Measurements from ENCODE around the gene S1PR2. TPM values are rescaled to one million over a fixed set of nuclear protein-coding genes. Genes with fewer than 3 reads are reported as not detected.
"Not testable (repeated sequence)": the region's sequence is repeated elsewhere in the genome, so short reads cannot be mapped to it uniquely, and the experiment has no call there.

S1PR2 gene
- total RNA-seq, 1 experiment from 2014 or later = 3.7 TPM

DNA sequence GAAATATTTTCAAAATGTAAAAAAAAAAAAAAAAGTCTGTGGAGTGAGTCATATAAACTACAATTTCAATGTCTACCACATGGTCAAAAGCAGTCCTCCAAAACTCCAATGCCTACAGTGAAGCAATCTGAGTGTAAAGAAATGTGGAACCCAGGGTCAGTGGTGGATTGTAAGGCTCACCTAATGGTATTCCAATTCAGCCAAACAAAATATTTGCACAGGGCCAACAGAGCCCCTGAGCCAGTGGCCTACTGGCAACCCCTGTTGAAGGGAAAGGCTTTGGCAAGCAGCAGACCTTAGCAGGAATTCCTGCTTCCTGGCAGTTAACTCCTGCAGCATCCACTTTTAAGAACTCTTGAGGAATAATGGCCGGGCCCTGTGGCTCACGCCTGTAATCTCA lies 39.8 kb downstream of the S1PR2 start:
- peak; percentile 44 for DNase-seq (ENCODE audit: low read depth)

DNA sequence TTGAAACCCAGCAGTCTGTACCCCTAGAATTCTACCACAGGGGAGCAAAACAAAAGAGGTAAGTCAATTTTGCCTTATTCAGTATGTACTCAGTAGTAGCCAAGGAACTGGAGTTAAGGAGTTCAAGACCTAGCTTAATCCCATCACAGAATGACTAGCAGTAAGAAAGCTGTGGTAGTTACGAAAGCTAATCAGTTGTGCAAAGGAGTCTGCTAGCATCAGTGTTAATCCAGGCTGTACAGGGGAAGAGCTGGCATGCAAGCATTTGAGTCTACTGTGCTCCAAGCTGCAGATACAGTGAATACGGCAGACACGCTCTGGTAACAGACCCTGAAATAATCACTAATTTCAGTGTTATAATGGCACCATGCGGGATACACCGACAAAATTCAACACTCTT lies 41.1 kb downstream of the S1PR2 start:
- no peak for DNase-seq (ENCODE audit: low read depth)

DNA sequence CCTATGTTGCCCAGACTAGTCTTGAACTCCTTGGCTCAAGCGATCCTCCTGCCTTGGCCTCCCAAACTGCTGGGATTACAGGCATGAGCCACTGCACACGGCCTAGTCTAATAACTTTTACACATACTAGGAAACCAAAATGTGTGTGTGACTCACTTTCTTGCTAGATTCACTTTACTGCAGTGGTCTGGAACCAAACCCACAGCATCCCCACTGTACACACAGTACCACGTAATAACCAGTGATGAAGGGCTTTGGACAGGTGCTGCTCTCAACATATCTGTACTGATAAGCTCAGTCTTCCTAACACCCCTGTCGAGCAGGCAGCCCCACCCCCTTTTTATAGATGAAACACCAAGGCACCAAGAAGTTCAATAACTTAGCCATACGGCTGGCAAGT lies 41.5 kb downstream of the S1PR2 start:
- DNase-seq (ENCODE audit: low read depth) = no peak

DNA sequence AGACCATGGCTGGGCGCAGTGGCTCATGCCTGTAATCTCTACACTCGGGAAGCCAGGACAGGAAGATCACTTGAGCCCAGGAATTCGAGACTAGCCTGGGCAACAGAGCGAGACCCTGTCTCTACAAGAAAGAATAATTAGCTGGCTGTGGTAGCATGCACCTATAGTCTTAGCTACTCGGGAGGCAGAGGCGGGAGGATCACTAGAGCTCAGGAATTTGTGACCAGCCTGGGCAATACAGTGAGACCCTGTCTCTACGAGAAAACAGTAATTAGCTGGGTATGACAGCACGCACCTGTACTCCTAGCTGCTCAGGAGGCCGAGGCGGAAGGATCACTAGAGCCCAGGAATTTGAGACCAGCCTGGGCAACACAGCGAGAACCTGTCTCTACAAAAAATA lies 43.8 kb downstream of the S1PR2 start:
- DNase-seq (ENCODE audit: low read depth) = no peak

DNA sequence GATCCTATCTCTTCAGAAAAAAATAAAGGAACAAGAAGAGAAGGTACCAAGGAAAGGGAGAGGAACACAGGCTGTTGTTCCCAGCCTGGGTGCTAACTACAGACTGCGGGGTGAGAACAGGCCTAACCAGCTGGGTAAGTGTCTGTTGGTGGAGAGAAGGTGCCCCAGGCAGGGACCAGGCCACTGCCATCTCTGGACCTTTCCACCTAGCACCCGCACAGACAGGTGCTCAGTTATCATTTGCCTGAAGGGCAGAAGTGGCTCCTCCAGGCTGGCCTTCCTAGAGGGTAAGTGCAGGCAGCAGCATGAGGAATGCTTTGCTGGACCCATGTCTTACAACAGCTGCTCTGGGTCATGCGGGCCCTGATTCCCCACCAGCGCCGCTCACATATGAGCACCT lies 46.5 kb downstream of the S1PR2 start:
- DNase-seq (ENCODE audit: low read depth) = no peak

- DNase-seq (ENCODE audit: low read depth) = no peak
Measured at GRCh38 chr19:10183926-10184325, 47.2 kb downstream of the S1PR2 start.

DNA sequence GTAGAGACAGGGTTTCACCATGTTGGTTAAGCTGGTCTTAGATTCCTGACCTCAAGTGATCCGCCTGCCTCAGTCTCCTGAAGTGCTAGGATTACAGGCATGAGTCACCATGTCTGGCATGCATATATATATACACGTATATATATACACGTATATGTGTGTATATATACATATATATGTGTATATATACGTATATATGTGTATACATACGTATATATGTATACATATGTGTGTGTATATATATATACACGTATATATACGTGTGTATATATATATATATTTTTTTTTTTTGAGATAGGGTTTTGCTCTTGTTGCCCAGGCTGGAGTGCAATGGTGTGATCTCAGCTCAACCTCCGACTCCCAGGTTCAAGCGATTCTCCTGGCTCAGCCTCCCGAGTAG lies 48.3 kb downstream of the S1PR2 start:
- DNase-seq (ENCODE audit: low read depth) = no peak

- DNase-seq (ENCODE audit: low read depth) = no peak
Measured at GRCh38 chr19:10182076-10182475, 49.1 kb downstream of the S1PR2 start.

- no peak for DNase-seq (ENCODE audit: low read depth)
Measured at GRCh38 chr19:10180459-10180858, 50.7 kb downstream of the S1PR2 start.

- not testable (repeated sequence) for DNase-seq (ENCODE audit: low read depth)
Measured at GRCh38 chr19:10180024-10180423, 51.1 kb downstream of the S1PR2 start.

DNA sequence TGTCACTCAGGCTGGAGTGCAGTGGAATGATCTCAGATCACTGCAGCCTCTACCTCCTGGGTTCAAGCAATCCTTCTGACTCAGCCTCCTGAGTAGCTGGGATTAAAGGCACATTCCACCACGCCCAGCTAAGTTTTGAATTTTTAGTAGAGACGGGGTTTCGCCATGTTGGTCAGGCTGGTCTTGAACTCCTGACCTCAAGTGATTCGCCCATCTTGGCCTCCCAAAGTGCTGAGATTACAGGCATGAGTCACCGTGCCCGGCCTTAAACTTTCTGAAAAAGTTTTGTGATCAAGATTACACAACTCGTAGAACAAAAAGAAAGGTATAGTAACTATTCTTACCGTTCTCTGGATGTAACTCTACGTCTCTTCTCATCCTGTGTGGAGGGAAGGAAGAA lies 57.6 kb downstream of the S1PR2 start:
- peak; percentile 18 for DNase-seq (ENCODE audit: low read depth)

Other genes starting within 250 kb of the S1PR2 start
- 2.8 and 4.1 TPM in 2 replicates for gene COL5A3, start 220.8 kb downstream of the S1PR2 start, total RNA-seq (2014; rRNA removed; shearing (Covaris generic))
- not detected in 2 replicates for gene RDH8, start 217.8 kb downstream of the S1PR2 start, total RNA-seq (2014; rRNA removed; shearing (Covaris generic))
- 11.1 and 11.4 TPM in 2 replicates for gene SHFL, start 145.0 kb downstream of the S1PR2 start, total RNA-seq (2014; rRNA removed; shearing (Covaris generic))
- 0.69 TPM in 1 of 2 replicates, not detected in the other for gene ANGPTL6, start 128.7 kb downstream of the S1PR2 start, total RNA-seq (2014; rRNA removed; shearing (Covaris generic))
- 55.3 and 68.6 TPM in 2 replicates for gene PPAN, start 125.0 kb downstream of the S1PR2 start, total RNA-seq (2014; rRNA removed; shearing (Covaris generic))
- gene P2RY11, start 119.6 kb downstream of the S1PR2 start, total RNA-seq (2014; rRNA removed; shearing (Covaris generic)) = 3.4 and 3.6 TPM in 2 replicates
- gene EIF3G, start 111.4 kb downstream of the S1PR2 start, total RNA-seq (2014; rRNA removed; shearing (Covaris generic)) = 376 and 400 TPM in 2 replicates
- 126 and 140 TPM in 2 replicates for gene DNMT1, start 36.4 kb downstream of the S1PR2 start, total RNA-seq (2014; rRNA removed; shearing (Covaris generic))
- 107 and 125 TPM in 2 replicates for gene MRPL4, start 20.9 kb upstream of the S1PR2 start, total RNA-seq (2014; rRNA removed; shearing (Covaris generic))
- gene ICAM1, start 39.8 kb upstream of the S1PR2 start, total RNA-seq (2014; rRNA removed; shearing (Covaris generic)) = 85.8 and 86.7 TPM in 2 replicates
- 0.63 TPM in 1 of 2 replicates, not detected in the other for gene ICAM4, start 55.6 kb upstream of the S1PR2 start, total RNA-seq (2014; rRNA removed; shearing (Covaris generic))
- gene ICAM5, start 58.6 kb upstream of the S1PR2 start, total RNA-seq (2014; rRNA removed; shearing (Covaris generic)) = 0.54 and 2.2 TPM in 2 replicates
- gene ZGLP1, start 78.5 kb upstream of the S1PR2 start, total RNA-seq (2014; rRNA removed; shearing (Covaris generic)) = 0.39 and 2.2 TPM in 2 replicates
- gene FDX2, start 84.7 kb upstream of the S1PR2 start, total RNA-seq (2014; rRNA removed; shearing (Covaris generic)) = 45.0 and 65.6 TPM in 2 replicates
- 14.4 and 26.2 TPM in 2 replicates for gene RAVER1, start 102.2 kb upstream of the S1PR2 start, total RNA-seq (2014; rRNA removed; shearing (Covaris generic))
- 1.4 and 5.4 TPM in 2 replicates for gene ICAM3, start 108.3 kb upstream of the S1PR2 start, total RNA-seq (2014; rRNA removed; shearing (Covaris generic))
- 39.2 and 46.6 TPM in 2 replicates for gene TYK2, start 149.2 kb upstream of the S1PR2 start, total RNA-seq (2014; rRNA removed; shearing (Covaris generic))
- gene CDC37, start 172.2 kb upstream of the S1PR2 start, total RNA-seq (2014; rRNA removed; shearing (Covaris generic)) = 361 and 401 TPM in 2 replicates
- gene PDE4A, start 189.2 kb upstream of the S1PR2 start, total RNA-seq (2014; rRNA removed; shearing (Covaris generic)) = 0.69 and 2.3 TPM in 2 replicates

Data from Daoy (cell line).